GM18868 (cell line): Measurements from ENCODE around the gene CARMIL1.
"Not testable (repeated sequence)": the region's sequence is repeated elsewhere in the genome, so short reads cannot be mapped to it uniquely, and the experiment has no call there.

Experiments used
- ATAC-seq: cut with Tn5 transposase; IDR thresholded peaks from one replicate; pipeline ENCODE4 v1.9.1; 2021; ENCODE audit warnings: mild to moderate bottlenecking, moderate library complexity; ENCODE audit not compliant: unreplicated experiment

CARMIL1 gene

DNA sequence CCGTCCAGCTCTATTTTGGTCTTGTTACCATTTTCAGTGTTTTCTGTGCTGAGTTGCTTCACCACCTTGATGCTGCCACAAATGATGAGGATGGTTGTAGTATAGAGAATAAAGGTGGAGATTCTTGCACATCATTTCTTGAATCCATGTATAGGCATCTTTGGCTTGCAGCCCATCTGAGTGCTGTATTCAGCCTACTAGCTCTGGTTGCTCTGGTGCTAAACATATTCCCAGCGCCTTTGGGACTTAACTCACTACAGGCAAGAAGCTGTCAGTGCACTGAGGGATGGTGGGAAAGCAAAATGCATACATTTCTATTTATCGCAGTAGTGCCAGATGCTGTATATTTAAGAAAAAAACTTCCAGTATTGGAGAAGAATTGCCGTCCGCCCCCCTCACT, 86.0 kb downstream of the CARMIL1 start:
- ATAC-seq, result no peak

DNA sequence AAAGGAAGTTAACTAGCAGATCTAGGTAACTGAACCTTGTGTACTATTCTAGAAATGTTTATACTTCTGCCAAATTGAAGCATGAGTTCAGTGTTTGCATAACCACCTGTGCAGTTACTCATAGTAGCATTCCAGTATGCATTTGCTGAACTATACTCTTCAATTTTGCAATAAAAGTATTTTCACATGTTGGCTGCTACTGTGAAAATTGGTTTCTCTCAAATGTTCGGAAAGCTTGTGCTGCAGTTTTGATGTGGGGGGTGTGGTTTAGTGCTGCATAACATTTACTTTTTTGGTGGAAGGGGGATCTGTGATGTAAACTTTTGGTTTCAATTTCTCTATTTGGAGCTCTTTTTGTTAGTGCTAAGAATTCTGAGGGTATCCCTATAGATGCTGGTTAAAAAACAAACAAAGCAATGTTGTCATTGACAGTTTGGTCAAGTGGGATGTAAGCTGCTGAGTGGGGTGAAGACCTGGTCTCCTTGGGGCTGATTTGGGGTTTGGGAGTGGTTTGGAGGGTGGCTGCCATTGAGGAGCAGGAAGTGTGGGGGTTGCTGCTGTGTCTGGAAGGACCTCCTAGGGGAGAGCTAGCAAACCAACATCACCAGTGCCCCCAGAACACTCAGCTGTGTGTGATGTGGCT, 87.8 kb downstream of the CARMIL1 start:
- ATAC-seq, result peak; percentile 39

DNA sequence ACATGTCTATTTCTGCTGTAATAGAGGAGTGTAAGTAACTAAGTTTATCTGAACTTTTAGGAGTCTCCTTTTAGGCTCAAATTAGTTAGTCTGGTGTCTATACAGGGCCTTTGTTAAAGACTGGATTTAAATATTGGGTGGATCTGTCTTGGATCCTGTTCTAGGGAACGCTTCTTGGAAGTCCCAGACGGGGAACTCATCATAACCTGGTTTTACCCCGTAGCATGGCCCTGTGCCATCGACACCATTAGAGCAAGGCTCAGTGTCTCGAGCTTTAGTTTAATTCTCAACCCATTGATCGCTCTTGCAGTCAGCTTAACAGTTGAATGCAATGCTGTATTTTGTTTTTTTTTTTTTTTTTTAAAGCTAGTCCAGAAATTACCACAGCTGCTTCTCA, 89.9 kb downstream of the CARMIL1 start:
- no peak for ATAC-seq

DNA sequence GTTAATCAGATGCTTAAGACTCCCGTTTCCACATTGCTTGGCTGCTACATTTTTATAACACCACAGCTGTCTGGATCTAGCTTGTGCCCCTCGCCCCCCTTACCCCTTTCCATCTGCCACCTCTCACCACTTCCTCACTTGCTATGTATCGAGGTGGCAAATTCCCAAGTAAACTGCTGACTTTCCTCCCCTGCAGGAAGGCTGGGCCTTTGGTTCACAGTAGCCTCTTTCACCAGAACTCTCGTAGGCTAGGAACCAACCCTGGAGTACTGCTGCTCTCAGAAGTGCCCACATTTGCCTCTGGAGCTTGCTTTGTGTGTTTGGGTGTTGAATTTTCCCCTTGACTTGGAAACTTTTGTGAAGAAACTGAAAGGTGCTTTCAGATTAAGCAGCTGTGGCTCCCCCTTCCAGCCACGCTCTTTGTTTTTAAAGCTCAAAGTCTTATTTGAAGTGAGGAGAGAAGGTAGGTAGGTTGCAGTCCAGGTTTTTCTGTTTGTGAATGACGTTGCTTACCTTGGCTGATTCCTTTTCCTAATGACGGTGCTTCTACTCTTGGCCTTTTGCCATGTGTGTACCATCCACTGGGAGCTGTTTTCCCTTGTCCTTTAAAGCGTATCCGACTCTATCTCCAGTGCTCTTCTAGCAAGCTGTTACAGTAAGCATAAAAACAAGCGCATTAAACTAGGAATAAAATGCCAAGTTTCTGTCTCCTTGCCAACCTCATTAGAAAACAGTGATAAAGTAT, 90.4 kb downstream of the CARMIL1 start:
- ATAC-seq, result no peak

GRCh38 chr6:25370178-25371036, 91.2 kb downstream of the CARMIL1 start:
- no peak for ATAC-seq

GRCh38 chr6:25371037-25371347, 91.8 kb downstream of the CARMIL1 start:
- no peak for ATAC-seq

DNA sequence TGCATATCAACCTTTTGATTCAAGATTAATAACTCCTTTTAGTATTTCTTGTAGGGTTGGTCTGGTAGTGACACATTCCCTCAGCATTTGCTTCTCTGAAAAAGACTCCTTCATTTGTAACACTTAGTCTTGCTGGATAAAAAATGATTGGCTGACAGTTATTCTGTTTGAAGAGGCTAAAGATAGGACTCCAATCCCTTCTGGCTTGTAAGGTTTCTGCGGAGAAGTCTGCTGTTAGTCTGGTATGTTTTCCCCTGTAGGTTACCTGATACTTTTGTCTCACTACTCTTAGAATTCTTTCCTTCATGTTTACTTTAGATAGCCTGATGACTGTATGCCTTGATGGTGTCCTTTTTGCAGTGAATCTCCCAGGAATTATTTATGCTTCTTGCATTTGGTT, 96.0 kb downstream of the CARMIL1 start:
- ATAC-seq, result no peak

DNA sequence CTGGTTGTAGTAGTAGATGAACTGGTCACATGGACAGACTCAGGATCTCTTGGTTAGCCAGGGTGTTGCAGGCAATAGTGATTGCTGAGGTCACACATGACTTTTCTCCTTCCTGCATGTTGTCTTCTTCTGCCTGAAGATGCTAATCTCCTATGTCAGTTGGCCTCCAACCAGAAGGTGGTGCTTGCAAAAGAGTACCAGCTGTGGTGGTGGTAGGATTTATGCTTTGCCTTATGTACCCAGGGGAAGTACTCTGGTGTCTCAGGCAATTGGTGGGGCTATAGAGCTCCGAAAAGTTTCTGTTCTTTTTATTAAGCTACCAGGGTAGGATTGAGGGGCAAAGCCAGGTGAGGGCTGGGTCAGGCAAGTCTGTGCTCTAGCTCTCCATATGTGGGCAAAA, 98.5 kb downstream of the CARMIL1 start:
- no peak for ATAC-seq

DNA sequence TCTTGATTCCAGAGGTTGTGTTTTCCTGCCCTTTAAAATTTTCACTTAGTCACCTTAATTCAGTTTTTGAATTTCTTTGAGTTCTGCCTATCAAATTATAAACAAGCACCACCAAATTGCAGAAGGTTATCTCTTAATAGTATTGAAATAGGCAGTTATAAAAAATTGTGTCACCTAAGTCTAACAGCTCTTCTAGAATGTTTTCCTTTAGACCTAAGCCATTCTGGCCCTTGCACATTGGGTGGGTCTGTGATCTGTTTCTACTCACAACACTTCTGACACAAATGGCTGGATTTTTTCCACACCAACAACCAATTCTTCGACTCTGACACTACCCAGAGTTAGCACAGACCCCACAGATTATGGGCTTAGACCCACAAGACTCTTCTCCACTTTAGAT, 101.9 kb downstream of the CARMIL1 start:
- no peak for ATAC-seq

DNA sequence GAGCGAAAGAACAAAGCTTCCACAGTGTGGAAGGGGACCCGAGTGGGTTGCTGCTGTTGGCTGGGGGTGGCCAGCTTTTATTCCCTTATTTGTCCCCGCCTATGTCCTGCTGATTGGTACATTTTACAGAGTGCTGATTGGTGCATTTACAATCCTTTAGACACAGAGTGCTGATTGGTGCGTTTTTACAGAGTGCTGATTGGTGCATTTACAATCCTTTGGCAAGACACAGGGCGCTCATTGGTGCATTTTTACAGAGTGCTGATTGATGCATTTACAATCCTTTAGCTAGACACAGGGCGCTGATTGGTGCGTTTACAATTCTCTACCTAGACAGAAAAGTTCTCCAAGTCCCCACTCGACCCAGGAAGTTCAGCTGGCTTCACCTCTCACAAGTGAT, 103.3 kb downstream of the CARMIL1 start:
- ATAC-seq, result not testable (repeated sequence)

DNA sequence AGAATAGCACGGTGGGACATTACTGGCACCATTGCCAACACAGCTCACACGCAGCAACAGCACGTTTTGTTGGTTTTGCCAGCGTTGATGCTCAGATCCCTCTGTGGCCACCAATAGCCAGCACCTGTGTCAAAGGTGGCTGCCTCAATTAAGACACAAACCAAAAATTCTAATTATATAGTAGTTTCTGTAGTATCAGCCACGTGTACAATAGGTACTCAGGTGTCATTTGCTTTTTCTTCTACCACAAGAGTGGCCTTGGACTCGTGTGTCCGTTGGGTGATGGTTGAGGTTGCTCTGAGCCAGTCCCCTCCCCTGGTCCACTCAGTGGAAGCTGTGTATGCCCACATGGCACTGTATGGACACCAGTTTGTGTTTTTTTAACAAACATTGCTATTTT, 105.1 kb downstream of the CARMIL1 start:
- ATAC-seq, result no peak

DNA sequence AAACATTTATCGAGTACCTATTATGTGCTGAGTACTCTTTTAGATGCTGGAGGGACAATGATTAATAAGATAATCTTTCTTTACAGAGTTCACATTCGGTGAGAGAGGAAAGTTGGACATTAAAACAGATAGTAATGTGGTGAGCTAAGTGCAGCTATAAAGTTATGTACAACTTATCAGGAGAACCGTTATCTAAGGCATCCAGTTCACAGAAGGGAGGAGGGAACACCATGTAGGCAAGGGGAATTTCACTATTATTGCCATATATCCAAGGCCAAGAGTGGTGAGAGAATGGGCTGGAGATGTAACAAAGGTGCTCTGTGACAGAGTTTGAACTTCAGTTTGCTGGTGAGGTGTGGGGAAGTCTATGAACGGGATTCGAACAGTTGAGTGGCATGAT, 105.8 kb downstream of the CARMIL1 start:
- no peak for ATAC-seq

- ATAC-seq, result peak; percentile 77
Measured at GRCh38 chr6:25387483-25387882, 108.3 kb downstream of the CARMIL1 start.

- peak; percentile 31 for ATAC-seq
Measured at GRCh38 chr6:25387911-25388310, 108.7 kb downstream of the CARMIL1 start.

- ATAC-seq, result no peak
Measured at GRCh38 chr6:25388776-25389175, 109.6 kb downstream of the CARMIL1 start.

- ATAC-seq, result no peak
Measured at GRCh38 chr6:25389471-25389870, 110.3 kb downstream of the CARMIL1 start.

- ATAC-seq, result no peak
Measured at GRCh38 chr6:25392372-25392771, 113.2 kb downstream of the CARMIL1 start.

- no peak for ATAC-seq
Measured at GRCh38 chr6:25395731-25396130, 116.6 kb downstream of the CARMIL1 start.

DNA sequence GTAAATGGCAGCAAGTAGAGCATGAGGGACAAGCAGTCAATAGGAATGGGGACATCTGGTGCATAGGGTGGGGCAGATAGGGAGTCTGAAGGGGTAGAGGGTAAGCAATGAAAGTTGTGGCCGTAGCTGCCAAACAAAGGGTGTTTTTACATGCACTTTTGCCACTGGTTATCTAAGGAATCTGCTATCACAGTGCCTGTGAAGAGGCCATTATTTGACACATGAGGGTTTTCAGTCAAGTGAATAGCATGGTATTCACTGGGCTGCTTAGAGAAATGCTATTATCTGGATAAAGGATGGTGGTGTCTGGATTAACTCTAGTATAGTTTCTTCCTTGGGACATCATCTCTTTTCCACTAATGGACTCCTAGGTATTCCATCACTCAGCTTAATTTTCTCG, 118.2 kb downstream of the CARMIL1 start:
- ATAC-seq, result no peak

DNA sequence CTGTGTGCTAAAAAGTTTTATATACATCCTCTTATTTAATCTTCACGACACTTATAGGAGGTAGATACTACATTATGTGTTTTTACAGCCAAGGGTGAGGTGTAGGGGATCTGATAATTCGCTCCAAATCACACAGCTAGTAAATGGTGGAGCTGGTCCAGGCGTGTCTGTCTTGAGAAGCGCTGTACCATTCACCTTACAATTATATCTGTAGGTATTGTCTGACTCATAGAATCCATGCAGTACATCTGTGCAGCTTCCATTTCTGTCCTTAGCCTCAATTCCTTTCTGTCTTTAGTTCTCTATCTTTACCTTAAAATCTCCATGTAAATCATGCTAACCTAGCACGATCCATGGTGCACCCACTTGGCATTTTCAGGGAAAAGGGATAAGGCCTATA, 120.7 kb downstream of the CARMIL1 start:
- ATAC-seq, result no peak

GRCh38 chr6:25401711-25402110, 122.5 kb downstream of the CARMIL1 start:
- ATAC-seq, result no peak

GRCh38 chr6:25402125-25402524, 123.0 kb downstream of the CARMIL1 start:
- no peak for ATAC-seq
